Stimulated activated naive B cell treated with anti-CD40 and anti-IgM and Interleukin-4, amounts not matched to agents 10 μg/mL and 1 μg/mL and 100 μg/mL, for 72 hours (primary cell): ENCODE results near the gene MAP3K12.
A peak's percentile ranks its signal among the peaks of the same experiment; 100 is the strongest.
"Not testable (repeated sequence)": the region's sequence is repeated elsewhere in the genome, so short reads cannot be mapped to it uniquely, and the experiment has no call there.

ENCODE experiments used
- ATAC-seq, 2 donors: fragments of 150-1000 bp; cut with Tn5 transposase; replicated peaks; 2 replicates each; pipeline ENCODE4 v1.10.0; 2021; ENCODE audit warnings: moderate library complexity in 1 of 2
- DNase-seq: peaks from one replicate; pipeline ENCODE4 v3.0.0; 2021
- H3K27ac Mint-ChIP-seq: one replicate; pipeline ENCODE4 v1.8.0; 2022; ENCODE audit warnings: mild to moderate bottlenecking, mixed read lengths
- H3K27me3 Mint-ChIP-seq, 2 donors: one replicate each; pipeline ENCODE4 v1.8.0; 2022; ENCODE audit warnings: mixed read lengths in 2 of 2
- H3K36me3 Mint-ChIP-seq, 2 donors: one replicate each; pipeline ENCODE4 v1.8.0; 2022; ENCODE audit warnings: mixed read lengths in 2 of 2, mild to moderate bottlenecking in 1 of 2
- H3K4me1 Mint-ChIP-seq, 2 donors: one replicate each; pipeline ENCODE4 v1.8.0; 2022; ENCODE audit warnings: mixed read lengths in 2 of 2, mild to moderate bottlenecking in 1 of 2
- H3K4me3 Mint-ChIP-seq, 2 donors: one replicate each; pipeline ENCODE4 v1.8.0; 2022; ENCODE audit warnings: mild to moderate bottlenecking in 2 of 2, mixed read lengths in 2 of 2, moderate library complexity in 1 of 2
- H3K9me3 Mint-ChIP-seq, 2 donors: one replicate each; pipeline ENCODE4 v1.8.0; 2022; ENCODE audit warnings: mixed read lengths in 2 of 2, mild to moderate bottlenecking in 1 of 2

MAP3K12 gene, protein sequence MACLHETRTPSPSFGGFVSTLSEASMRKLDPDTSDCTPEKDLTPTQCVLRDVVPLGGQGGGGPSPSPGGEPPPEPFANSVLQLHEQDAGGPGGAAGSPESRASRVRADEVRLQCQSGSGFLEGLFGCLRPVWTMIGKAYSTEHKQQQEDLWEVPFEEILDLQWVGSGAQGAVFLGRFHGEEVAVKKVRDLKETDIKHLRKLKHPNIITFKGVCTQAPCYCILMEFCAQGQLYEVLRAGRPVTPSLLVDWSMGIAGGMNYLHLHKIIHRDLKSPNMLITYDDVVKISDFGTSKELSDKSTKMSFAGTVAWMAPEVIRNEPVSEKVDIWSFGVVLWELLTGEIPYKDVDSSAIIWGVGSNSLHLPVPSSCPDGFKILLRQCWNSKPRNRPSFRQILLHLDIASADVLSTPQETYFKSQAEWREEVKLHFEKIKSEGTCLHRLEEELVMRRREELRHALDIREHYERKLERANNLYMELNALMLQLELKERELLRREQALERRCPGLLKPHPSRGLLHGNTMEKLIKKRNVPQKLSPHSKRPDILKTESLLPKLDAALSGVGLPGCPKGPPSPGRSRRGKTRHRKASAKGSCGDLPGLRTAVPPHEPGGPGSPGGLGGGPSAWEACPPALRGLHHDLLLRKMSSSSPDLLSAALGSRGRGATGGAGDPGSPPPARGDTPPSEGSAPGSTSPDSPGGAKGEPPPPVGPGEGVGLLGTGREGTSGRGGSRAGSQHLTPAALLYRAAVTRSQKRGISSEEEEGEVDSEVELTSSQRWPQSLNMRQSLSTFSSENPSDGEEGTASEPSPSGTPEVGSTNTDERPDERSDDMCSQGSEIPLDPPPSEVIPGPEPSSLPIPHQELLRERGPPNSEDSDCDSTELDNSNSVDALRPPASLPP

DNA sequence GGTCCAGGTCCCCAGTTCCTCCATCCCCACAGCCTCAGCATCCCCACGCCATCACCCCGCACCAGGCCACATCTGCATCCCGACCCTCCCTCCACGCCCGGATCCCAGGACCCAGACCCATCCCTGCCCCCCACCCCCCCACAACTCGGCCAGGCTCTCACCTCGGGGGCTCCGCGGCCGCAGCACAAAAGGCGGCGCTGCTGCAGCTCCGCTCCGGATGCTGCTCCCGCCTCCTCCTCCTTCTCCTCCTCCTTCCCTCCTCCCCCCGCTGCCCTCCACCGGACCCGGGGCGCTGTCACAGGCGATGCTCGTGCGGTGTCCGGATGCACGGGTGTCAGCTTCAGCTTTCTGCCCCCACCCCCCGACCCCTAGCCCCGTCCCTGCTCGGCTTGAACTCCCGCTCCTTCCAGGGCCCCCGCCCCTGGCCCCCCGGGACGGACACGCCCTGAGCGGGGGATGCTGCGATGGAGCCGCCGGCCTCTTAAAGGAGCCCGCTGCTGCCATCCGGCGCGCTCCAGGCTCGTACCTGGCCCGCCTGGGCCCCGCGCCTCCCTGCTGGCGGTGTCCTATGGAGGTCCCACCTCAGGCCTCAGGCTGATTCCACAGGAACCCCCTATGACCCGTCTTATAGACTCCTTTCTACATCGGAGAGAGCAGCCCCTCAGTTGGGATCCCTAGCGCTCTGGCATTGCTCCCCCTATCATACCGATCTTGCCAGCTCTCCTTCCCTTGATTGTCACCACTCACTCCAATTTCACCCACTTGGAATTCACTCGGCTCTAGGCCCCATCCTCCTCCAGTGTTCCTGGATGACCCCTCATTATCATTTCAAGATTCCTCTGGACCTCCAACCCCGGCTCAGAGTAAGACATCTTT lies at the start of gene MAP3K12:
Gene MAP3K12, minus strand, starts transcription at position 193 of the 876 bp plus-strand sequence. CDS start 12,067 bp downstream, outside the sequence.
- peaks cover 25 to 43% of the 10 kb centered on the region in 2 donors for H3K4me1 Mint-ChIP-seq

GRCh38 chr12:53548354-53548753 lies 49.1 kb upstream of the MAP3K12 start:
- H3K4me3 Mint-ChIP-seq, H3K27ac Mint-ChIP-seq, H3K27me3 Mint-ChIP-seq, H3K9me3 Mint-ChIP-seq, H3K4me1 Mint-ChIP-seq, DNase-seq, ATAC-seq: not testable (repeated sequence)
- H3K36me3 Mint-ChIP-seq = peaks cover 3 to 29% of the 10 kb centered on the region in 2 donors

More for the DNA sequence above, at the start of gene MAP3K12:
- ATAC-seq = no peak
- peaks cover 7 to 19% of the 10 kb centered on the region in 2 donors for H3K36me3 Mint-ChIP-seq
- peak; percentile 54 for DNase-seq
- peaks cover 0 to 4% of the 10 kb centered on the region in 2 donors for H3K9me3 Mint-ChIP-seq
- no peaks in the 10 kb centered on the region for H3K27me3 Mint-ChIP-seq
- peak within 1 kb of the TSS; percentile 99 for H3K27ac Mint-ChIP-seq
- peak within 1 kb of the TSS; percentile 85 to 86 for H3K4me3 Mint-ChIP-seq

GRCh38 chr12:53543539-53543938 lies 44.3 kb upstream of the MAP3K12 start:
- H3K9me3 Mint-ChIP-seq = no peaks in the 10 kb centered on the region
- ATAC-seq = peak; percentile 96 to 98
- peak; percentile 35 for DNase-seq
- H3K36me3 Mint-ChIP-seq = peaks cover 10 to 21% of the 10 kb centered on the region in 2 donors
- no peak overlapping the region for H3K4me3 Mint-ChIP-seq
- peaks cover 3 to 6% of the 10 kb centered on the region in 2 donors for H3K4me1 Mint-ChIP-seq
- H3K27ac Mint-ChIP-seq = peak overlapping the region; percentile 56
- no peaks in the 10 kb centered on the region for H3K27me3 Mint-ChIP-seq

DNA sequence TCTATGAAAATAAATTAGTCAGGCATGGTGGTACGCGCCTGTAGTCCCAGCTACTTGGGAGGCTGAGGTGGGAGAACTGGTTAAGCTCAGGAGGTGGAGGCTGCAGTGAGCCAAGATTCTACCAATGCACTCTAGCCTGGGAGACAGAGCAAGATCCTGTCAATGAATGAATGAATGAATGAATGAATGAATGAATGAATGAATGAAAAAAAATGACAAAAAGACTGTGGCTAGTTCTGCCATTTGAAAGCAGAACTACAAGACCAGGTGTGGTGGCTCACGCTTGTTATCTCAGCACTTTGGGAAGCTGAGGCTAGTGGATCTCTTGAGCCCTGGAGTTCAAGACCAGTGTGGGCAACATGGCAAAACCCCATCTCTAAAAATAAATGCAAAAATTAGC lies 40.3 kb upstream of the MAP3K12 start:
- H3K27me3 Mint-ChIP-seq = no peaks in the 10 kb centered on the region
- H3K4me1 Mint-ChIP-seq = peaks cover 3 to 6% of the 10 kb centered on the region in 2 donors
- H3K27ac Mint-ChIP-seq = no peak overlapping the region
- H3K36me3 Mint-ChIP-seq = peaks cover 19 to 36% of the 10 kb centered on the region in 2 donors
- DNase-seq (no peak), ATAC-seq (no peak)
- H3K9me3 Mint-ChIP-seq = no peaks in the 10 kb centered on the region
- H3K4me3 Mint-ChIP-seq = no peak overlapping the region

DNA sequence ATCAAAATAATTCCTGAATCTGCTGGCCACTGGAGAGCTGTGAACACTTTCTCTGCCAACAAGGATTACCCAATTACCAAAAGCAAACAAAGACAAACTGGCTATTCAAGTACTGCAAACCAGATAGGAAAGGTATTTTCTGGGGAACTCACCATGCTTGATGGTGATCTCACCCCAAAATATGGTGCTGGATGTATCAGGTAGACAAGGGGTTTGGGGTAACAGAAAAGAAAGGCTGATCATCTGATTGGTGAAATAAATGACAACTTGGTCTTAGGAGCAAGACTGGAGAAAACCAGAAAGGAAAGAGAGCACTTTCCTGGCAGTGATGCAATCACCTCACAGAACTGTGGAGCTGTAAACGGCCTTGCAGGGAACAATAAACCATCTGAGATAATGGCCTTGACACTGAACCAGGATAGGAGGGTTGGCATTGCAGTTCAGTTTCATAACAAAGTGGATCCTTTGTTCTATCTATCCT lies 39.0 kb upstream of the MAP3K12 start:
- Mint-ChIP-seq H3K4me1 (no peaks in the 10 kb centered on the region), H3K27me3 (no peaks in the 10 kb centered on the region), H3K27ac (no peak overlapping the region), H3K9me3 (no peaks in the 10 kb centered on the region), H3K36me3 (peaks cover 26 to 39% of the 10 kb centered on the region in 2 donors), H3K4me3 (no peak overlapping the region)
- ATAC-seq (no peak), DNase-seq (no peak)

- ATAC-seq = no peak
- DNase-seq = no peak
- Mint-ChIP-seq H3K27ac (no peak overlapping the region), H3K27me3 (no peaks in the 10 kb centered on the region), H3K36me3 (peaks cover 34 to 47% of the 10 kb centered on the region in 2 donors), H3K9me3 (no peaks in the 10 kb centered on the region), H3K4me1 (no peaks in the 10 kb centered on the region), H3K4me3 (no peak overlapping the region)
Observed at GRCh38 chr12:53536962-53537361, 37.7 kb upstream of the MAP3K12 start.

DNA sequence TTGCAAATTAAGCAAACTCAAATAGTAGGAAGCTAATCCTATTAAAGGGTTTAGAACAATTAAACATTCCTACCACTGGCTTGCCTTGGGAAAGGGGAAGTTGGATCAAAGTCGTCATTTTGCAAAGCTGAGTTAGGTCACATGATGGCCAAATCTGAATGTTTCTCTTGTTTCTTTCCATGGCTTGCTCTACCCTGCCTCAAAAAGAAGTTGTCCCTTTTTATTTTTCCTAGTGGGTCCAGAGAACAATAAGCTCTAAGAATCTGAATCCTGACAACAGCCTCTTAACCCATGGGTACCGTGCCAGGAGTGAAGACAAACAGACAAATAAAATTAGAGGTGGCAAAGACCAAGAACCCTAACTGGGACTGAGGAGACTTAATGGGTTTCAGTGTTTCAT lies 34.2 kb upstream of the MAP3K12 start:
- peaks cover 35 to 46% of the 10 kb centered on the region in 2 donors for H3K36me3 Mint-ChIP-seq
- DNase-seq = no peak
- ATAC-seq = no peak
- no peak overlapping the region for H3K4me3 Mint-ChIP-seq
- H3K4me1 Mint-ChIP-seq = no peaks in the 10 kb centered on the region
- H3K27me3 Mint-ChIP-seq = no peaks in the 10 kb centered on the region
- no peaks in the 10 kb centered on the region for H3K9me3 Mint-ChIP-seq
- H3K27ac Mint-ChIP-seq = no peak overlapping the region

- Mint-ChIP-seq H3K36me3 (peaks cover 36 to 46% of the 10 kb centered on the region in 2 donors), H3K27ac (peak overlapping the region; percentile 62), H3K4me3 (no peak overlapping the region), H3K9me3 (no peaks in the 10 kb centered on the region), H3K4me1 (no peaks in the 10 kb centered on the region), H3K27me3 (no peaks in the 10 kb centered on the region)
- DNase-seq (no peak), ATAC-seq (no peak)
Observed at GRCh38 chr12:53532524-53533445, 33.5 kb upstream of the MAP3K12 start.

- DNase-seq (no peak), ATAC-seq (no peak)
- Mint-ChIP-seq H3K27me3 (no peaks in the 10 kb centered on the region), H3K27ac (no peak overlapping the region), H3K36me3 (peaks cover 31 to 41% of the 10 kb centered on the region in 2 donors), H3K4me3 (no peak overlapping the region), H3K4me1 (no peaks in the 10 kb centered on the region), H3K9me3 (no peaks in the 10 kb centered on the region)
Observed at GRCh38 chr12:53532021-53532420, 32.8 kb upstream of the MAP3K12 start.

- DNase-seq = no peak
- H3K4me1 Mint-ChIP-seq = no peaks in the 10 kb centered on the region
- H3K36me3 Mint-ChIP-seq = peaks cover 31 to 40% of the 10 kb centered on the region in 2 donors
- no peaks in the 10 kb centered on the region for H3K27me3 Mint-ChIP-seq
- ATAC-seq = no peak
- no peak overlapping the region for H3K4me3 Mint-ChIP-seq
- H3K27ac Mint-ChIP-seq = no peak overlapping the region
- no peaks in the 10 kb centered on the region for H3K9me3 Mint-ChIP-seq
Observed at GRCh38 chr12:53530920-53531319, 31.7 kb upstream of the MAP3K12 start.

- H3K4me3 Mint-ChIP-seq = no peak overlapping the region
- no peaks in the 10 kb centered on the region for H3K27me3 Mint-ChIP-seq
Observed at GRCh38 chr12:53530061-53530460, 30.8 kb upstream of the MAP3K12 start.

GRCh38 chr12:53524476-53524875 lies 25.2 kb upstream of the MAP3K12 start:
- DNase-seq (no peak), ATAC-seq (no peak)
- peaks cover 7 to 9% of the 10 kb centered on the region in 2 donors for H3K4me1 Mint-ChIP-seq
- H3K27me3 Mint-ChIP-seq = no peaks in the 10 kb centered on the region
- peaks cover 37 to 42% of the 10 kb centered on the region in 2 donors for H3K36me3 Mint-ChIP-seq
- H3K4me3 Mint-ChIP-seq = no peak overlapping the region
- no peaks in the 10 kb centered on the region for H3K9me3 Mint-ChIP-seq
- H3K27ac Mint-ChIP-seq = no peak overlapping the region

More at GRCh38 chr12:53530061-53530460, 30.8 kb upstream of the MAP3K12 start:
- H3K36me3 Mint-ChIP-seq = peaks cover 31 to 35% of the 10 kb centered on the region in 2 donors
- no peak overlapping the region for H3K27ac Mint-ChIP-seq
- DNase-seq (no peak), ATAC-seq (no peak)
- H3K9me3 Mint-ChIP-seq = no peaks in the 10 kb centered on the region
- no peaks in the 10 kb centered on the region for H3K4me1 Mint-ChIP-seq

GRCh38 chr12:53523131-53523530 lies 23.9 kb upstream of the MAP3K12 start:
- H3K27ac Mint-ChIP-seq = no peak overlapping the region
- no peak overlapping the region for H3K4me3 Mint-ChIP-seq
- DNase-seq (no peak), ATAC-seq (no peak)
- peaks cover 37 to 38% of the 10 kb centered on the region in 2 donors for H3K36me3 Mint-ChIP-seq
- no peaks in the 10 kb centered on the region for H3K27me3 Mint-ChIP-seq
- H3K9me3 Mint-ChIP-seq = no peaks in the 10 kb centered on the region
- H3K4me1 Mint-ChIP-seq = peaks cover 7 to 9% of the 10 kb centered on the region in 2 donors
